Measurements from ENCODE around the gene FAM50A.

- TF ChIP-seq CTCF (IDR thresholded peaks at IDR 0.05) (no peak), POLR2A (IDR thresholded peaks at IDR 0.05) (no peak)
Measured at GRCh38 chrX:154465601-154466000, 21.7 kb downstream of the FAM50A start.

All from heart left ventricle (tissue), 13 donors.